Peyer's patch (tissue), 4 donors: Measurements from ENCODE around the gene CPAMD8.

Experiments
- CTCF ChIP-seq, 6 experiments: fragments of 450-650 bp in 4 of 6; fragments of 200-600 bp in 2 of 6; sonication (generic) in 1 of 6; IDR thresholded peaks; one replicate each; pipeline ENCODE4 v1.5.1; 2017 to 2019; ENCODE audit warnings: antibody characterized with exemption in 6 of 6, mild to moderate bottlenecking in 3 of 6, moderate library complexity in 1 of 6
- POLR2A ChIP-seq, 2 donors: fragments of 450-650 bp; IDR thresholded peaks; one replicate each; pipeline ENCODE4 v1.5.1; 2017; ENCODE audit warnings: antibody characterized with exemption in 2 of 2, mild to moderate bottlenecking in 2 of 2, moderate library complexity in 2 of 2

- TF ChIP-seq CTCF (IDR thresholded peaks at IDR 0.05) = no peak
- no peak for TF ChIP-seq POLR2A (IDR thresholded peaks at IDR 0.05)
These were observed 153.9 kb downstream of the CPAMD8 start for GRCh38 chr19:16872728-16873127.
